H1 (cell line): Measurements from ENCODE around the gene TSPAN5. TPM values are rescaled to one million over a fixed set of nuclear protein-coding genes. Genes with fewer than 3 reads are reported as not detected.

Experiments used
- CTCF ChIA-PET: fragments of 300-600 bp; sonication (Branson Sonifier 250); formaldehyde crosslinking; loops from one replicate; lab custom pipeline; 2021; ENCODE audit not compliant: partially characterized antibody; lab: Charles Lee
- POLR2A ChIA-PET: fragments of 300-600 bp; sonication (Branson Sonifier 250); formaldehyde crosslinking; loops from one replicate; lab custom pipeline; 2021; ENCODE audit warnings: inconsistent platforms; ENCODE audit not compliant: partially characterized antibody; lab: Charles Lee
- DNase-seq, 2 experiments: peaks; one replicate each; pipeline versions ENCODE4 v3.0.0 to v3.0.0-alpha.2; 2010 to 2022; ENCODE audit warnings: low spot score in 2 of 2, low read depth in 1 of 2, mixed read lengths in 1 of 2
- FAIRE-seq: peaks from 2 replicates; lab custom pipeline; 2011; peaks lifted over from hg19 to GRCh38; lab: Jason Lieb, UNC
- H2AFZ ChIP-seq: 2 replicates; pipeline ENCODE4 v1.8.1; 2012; ENCODE audit warnings: low read length, inconsistent platforms
- H2AK5ac ChIP-seq: 2 replicates; pipeline ENCODE4 v1.6.1; 2013; ENCODE audit warnings: low read depth, low read length
- H2BK120ac ChIP-seq: replicated peaks from 2 replicates; pipeline ENCODE3; 2013; ENCODE audit warnings: low read depth, low read length, inconsistent platforms
- H2BK12ac ChIP-seq: 2 replicates; pipeline ENCODE4 v1.6.1; 2013; ENCODE audit warnings: low read depth, low read length
- H2BK15ac ChIP-seq: 2 replicates; pipeline ENCODE4 v1.6.1; 2013; ENCODE audit warnings: low read length
- H2BK20ac ChIP-seq: 2 replicates; pipeline ENCODE4 v1.6.1; 2013; ENCODE audit warnings: low read length
- H2BK5ac ChIP-seq: 2 replicates; pipeline ENCODE4 v1.6.1; 2013; ENCODE audit warnings: low read depth, low read length
- H3K14ac ChIP-seq: 2 replicates; pipeline ENCODE4 v1.6.1; 2013; ENCODE audit warnings: inconsistent platforms; ENCODE audit not compliant: insufficient read length
- H3K18ac ChIP-seq: 2 replicates; pipeline ENCODE4 v1.6.1; 2013; ENCODE audit warnings: low read length; ENCODE audit errors: extremely low read depth
- H3K23ac ChIP-seq: 2 replicates; pipeline ENCODE4 v1.6.1; 2013; ENCODE audit warnings: inconsistent platforms; ENCODE audit not compliant: insufficient read length
- H3K23me2 ChIP-seq: 2 replicates; pipeline ENCODE4 v1.6.1; 2013; ENCODE audit warnings: low read depth, low read length
- H3K27ac ChIP-seq: 2 replicates; pipeline ENCODE4 v1.6.1; 2011; ENCODE audit warnings: low read depth, low read length, inconsistent platforms
- H3K27me3 ChIP-seq, 4 experiments: replicated peaks in 1 of 4; 1 replicate in 1 of 4; 2 replicates in 3 of 4; pipeline versions ENCODE4 v1.6.1 to v1.8.1; 2011 to 2013; ENCODE audit warnings: low read length in 3 of 4, mild to moderate bottlenecking in 3 of 4, inconsistent platforms in 2 of 4, mixed read lengths in 2 of 4, moderate library complexity in 1 of 4; ENCODE audit not compliant: control insufficient read depth in 3 of 4, insufficient read depth in 3 of 4; ENCODE audit errors: extremely low read depth in 1 of 4
- H3K36me3 ChIP-seq, 4 experiments: 2 replicates each; pipeline versions ENCODE4 v1.6.1 to v1.8.1; 2011 to 2013; ENCODE audit warnings: mild to moderate bottlenecking in 4 of 4, low read length in 3 of 4, moderate library complexity in 2 of 4, control low read depth in 1 of 4, inconsistent platforms in 1 of 4; ENCODE audit not compliant: insufficient read depth in 4 of 4, control insufficient read depth in 2 of 4
- H3K4ac ChIP-seq: replicated peaks from 2 replicates; pipeline ENCODE3; 2013; ENCODE audit warnings: low read length, low read depth, mixed read lengths, inconsistent platforms; ENCODE audit not compliant: insufficient read length
- H3K4me1 ChIP-seq, 4 experiments: replicated peaks in 1 of 4; 1 replicate in 1 of 4; 2 replicates in 3 of 4; pipeline versions ENCODE4 v1.6.1 to v1.8.1; 2011 to 2013; ENCODE audit warnings: low read length in 3 of 4, inconsistent platforms in 2 of 4, mixed read lengths in 1 of 4; ENCODE audit not compliant: insufficient read depth in 4 of 4, control insufficient read depth in 3 of 4
- H3K4me2 ChIP-seq, 2 experiments: 2 replicates each; pipeline versions ENCODE4 v1.6.1 to v1.8.1; 2011 to 2013; ENCODE audit warnings: low read depth in 2 of 2, low read length in 2 of 2, control low read depth in 1 of 2, inconsistent platforms in 1 of 2, mild to moderate bottlenecking in 1 of 2; ENCODE audit not compliant: insufficient read depth in 1 of 2
- H3K4me3 ChIP-seq, 4 experiments: fragments of 200-600, 300-600 bp in 1 of 4; sonication (generic), shearing (Covaris generic), sonication (Bioruptor Twin) in 1 of 4; 2 replicates each; pipeline versions ENCODE4 v1.5.1 to v1.8.1; 2011 to 2016; ENCODE audit warnings: low read length in 4 of 4, low read depth in 3 of 4, control low read depth in 2 of 4, inconsistent platforms in 2 of 4, mild to moderate bottlenecking in 2 of 4, mixed read lengths in 1 of 4, moderate library complexity in 1 of 4; ENCODE audit not compliant: insufficient read depth in 2 of 4; ENCODE audit errors: extremely low read depth in 1 of 4
- H3K56ac ChIP-seq: replicated peaks from 2 replicates; pipeline ENCODE3; 2013; ENCODE audit warnings: low read depth, mild to moderate bottlenecking, mixed read lengths, low read length, inconsistent platforms; ENCODE audit not compliant: insufficient read length
- H3K79me1 ChIP-seq: 2 replicates; pipeline ENCODE4 v1.6.1; 2013; ENCODE audit warnings: low read depth, low read length, control low read depth
- H3K79me2 ChIP-seq, 2 experiments: 2 replicates each; pipeline versions ENCODE4 v1.6.1 to v1.8.1; 2012 to 2013; ENCODE audit warnings: low read length in 2 of 2, mild to moderate bottlenecking in 2 of 2, inconsistent platforms in 1 of 2; ENCODE audit not compliant: insufficient read depth in 2 of 2, control insufficient read depth in 1 of 2
- H3K9ac ChIP-seq, 4 experiments: replicated peaks in 1 of 4; 1 replicate in 1 of 4; 2 replicates in 3 of 4; pipeline versions ENCODE4 v1.6.1 to v1.8.1; 2011 to 2013; ENCODE audit warnings: low read depth in 3 of 4, low read length in 3 of 4, control low read depth in 2 of 4, mild to moderate bottlenecking in 2 of 4, moderate library complexity in 2 of 4, inconsistent platforms in 1 of 4; ENCODE audit errors: extremely low read depth in 1 of 4
- H3K9me3 ChIP-seq, 2 experiments: 2 replicates each; pipeline versions ENCODE4 v1.6.1 to v1.8.1; 2012 to 2013; ENCODE audit warnings: mild to moderate bottlenecking in 2 of 2, moderate library complexity in 2 of 2, control low read depth in 1 of 2, inconsistent platforms in 1 of 2, low read depth in 1 of 2, low read length in 1 of 2, mixed read lengths in 1 of 2; ENCODE audit not compliant: insufficient read depth in 2 of 2
- H4K20me1 ChIP-seq, 2 experiments: replicated peaks in 1 of 2; 2 replicates each; pipeline versions ENCODE3 to v1.8.1; 2011 to 2013; ENCODE audit warnings: inconsistent platforms in 2 of 2, low read length in 2 of 2, mild to moderate bottlenecking in 1 of 2; ENCODE audit not compliant: insufficient read depth in 2 of 2, control insufficient read depth in 1 of 2
- H4K5ac ChIP-seq: 2 replicates; pipeline ENCODE4 v1.6.1; 2013; ENCODE audit warnings: low read length, low read depth, mixed read lengths, inconsistent platforms; ENCODE audit not compliant: insufficient read length
- H4K8ac ChIP-seq: 2 replicates; pipeline ENCODE4 v1.8.0; 2013; ENCODE audit warnings: mild to moderate bottlenecking, moderate library complexity, low read length, inconsistent platforms; ENCODE audit not compliant: insufficient read depth; ENCODE audit errors: extremely low read depth
- H4K91ac ChIP-seq: replicated peaks from 2 replicates; pipeline ENCODE3; 2013; ENCODE audit warnings: low read length, mixed read lengths, inconsistent platforms; ENCODE audit not compliant: insufficient read length
- ASH2L ChIP-seq: fragments of 200-600, 300-600 bp; sonication (generic); IDR thresholded peaks from one replicate; pipeline ENCODE4 v1.7.1; 2017; ENCODE audit warnings: low read length
- ATF2 ChIP-seq: IDR thresholded peaks from 2 replicates; pipeline ENCODE4 v1.6.1; 2012; ENCODE audit warnings: low read length, inconsistent platforms
- BACH1 ChIP-seq: IDR thresholded peaks from 2 replicates; pipeline ENCODE4 v1.6.1; 2012; ENCODE audit warnings: low read length, improper control_type of control experiment
- MAX ChIP-seq: IDR thresholded peaks from 2 replicates; pipeline ENCODE4 v1.6.1; 2012; ENCODE audit warnings: inconsistent platforms
- SUZ12 ChIP-seq: fragments of 200-600 bp; sonication (generic); IDR thresholded peaks from 2 replicates; pipeline ENCODE4 v1.6.1; 2012; ENCODE audit warnings: mild to moderate bottlenecking, inconsistent platforms, low read length, moderate library complexity, mixed read lengths
- TAF1 ChIP-seq: IDR thresholded peaks from 2 replicates; pipeline ENCODE4 v1.6.1; 2011; ENCODE audit warnings: mild to moderate bottlenecking, low read depth, low read length
- TCF12 ChIP-seq: IDR thresholded peaks from 2 replicates; pipeline ENCODE4 v1.6.1; 2011; ENCODE audit warnings: low read depth, mild to moderate bottlenecking, low read length
- YY1 ChIP-seq: IDR thresholded peaks from 2 replicates; pipeline ENCODE4 v1.6.1; 2011; ENCODE audit warnings: low read depth, mild to moderate bottlenecking, low read length
- WGBS, 2 experiments: shearing (Covaris generic) in 1 of 2; methylation state at CpG; one replicate each; pipeline versions ENCODE4 v1.1.6 to v1.1.7; 2013 to 2015; ENCODE audit warnings: low lambda C conversion rate in 2 of 2, mixed read lengths in 2 of 2, inconsistent platforms in 1 of 2, low coverage in 1 of 2, missing lambda C conversion rate in 1 of 2; ENCODE audit not compliant: insufficient replicate concordance in 2 of 2, insufficient coverage in 1 of 2, insufficient read length in 1 of 2; ENCODE audit errors: extremely low coverage in 1 of 2, missing lambda C conversion rate in 1 of 2; 5-methylcytosine and 5-hydroxymethylcytosine counted together
- polyA plus RNA-seq, 7 experiments: library from polyadenylated mRNA; depleted of rRNA in 3 of 7; stranded (reverse) in 5 of 7; unstranded in 2 of 7; fragments of >200 nt in 5 of 7; fragments of 200-250 nt in 2 of 7; gene quantifications; 1 replicate in 5 of 7; 2 replicates in 1 of 7; 4 replicates in 1 of 7; pipeline versions ENCODE4 v1.2.1 to v1.2.3, GENCODE V29; 2011 to 2013; ENCODE audit warnings: missing spikeins in 2 of 7, mixed read lengths in 2 of 7
- total RNA-seq: library from RNA; stranded (reverse); fragmentation: NEBNext Ultra II Directional; extraction: Animal tissue kit (Norgen Biotek cat#: 25700); gene quantifications from 2 replicates; pipeline ENCODE4 v1.2.1, GENCODE V29; 2021

TSPAN5 gene
- total and polyA plus RNA-seq, 2 of the 8 experiments (the other 6 are each of a cell fraction or from before 2014, with no cell fraction given): 17.6 to 21.2 TPM

GRCh38 chr4:98536631-98537030, 121.8 kb downstream of the TSPAN5 start:
- no peaks in the 10 kb centered on the region for H4K20me1 ChIP-seq
- H3K14ac ChIP-seq: no peak overlapping the region
- FAIRE-seq (no peak), DNase-seq (peak in 1 of 2 experiments; percentile 73)
- 0 out of 7 replicates have a peak overlapping the region, but pooled peaks of 1 of the 4 experiments have one; percentile 4 for H3K9ac ChIP-seq
- H4K8ac ChIP-seq: peak overlapping the region; percentile 65; the same call in 1 of the 2 replicates
- no peak overlapping the region for H3K18ac ChIP-seq
- no peak overlapping the region for H3K4ac ChIP-seq
- CTCF ChIA-PET: interaction anchor here (0.9 to 1.3 kb wide), 5 partner anchors 8 to 458 kb away, joined by 3 read pairs; partner anchors contain the start of gene METAP1
- H3K9me3 ChIP-seq: no peaks in the 10 kb centered on the region; a peak in 1 of 4 replicates
- no peak overlapping the region for H2AK5ac ChIP-seq
- POLR2A ChIA-PET: interaction anchor here (1.1 to 1.8 kb wide), 5 partner anchors 9 to 460 kb away, joined by 3 to 6 read pairs (median 3); no protein-coding TSS in a partner anchor
- H3K23me2 ChIP-seq: no peaks in the 10 kb centered on the region
- H3K4me2 ChIP-seq: peak overlapping the region; percentile 21; a peak in 3 of 4 replicates
- no peak overlapping the region for H4K5ac ChIP-seq
- no peaks in the 10 kb centered on the region for H3K79me2 ChIP-seq
- TF ChIP-seq TAF1: 0 out of 2 replicates have a peak, but pooled peaks have one; percentile 27
- TF ChIP-seq ATF2: no peak
- TF ChIP-seq ASH2L: peak; percentile 51
- peak; percentile 89 for TF ChIP-seq YY1
- 0 out of 2 replicates have a peak, but pooled peaks have one; percentile 47 for TF ChIP-seq TCF12
- peak; percentile 48; the same call in 1 of the 2 replicates for TF ChIP-seq MAX
- TF ChIP-seq SUZ12: no peak
- TF ChIP-seq BACH1: no peak
- no peaks in the 10 kb centered on the region for H3K36me3 ChIP-seq
- H3K27me3 ChIP-seq: no peaks in the 10 kb centered on the region
- H2BK120ac ChIP-seq: no peak overlapping the region
- H4K91ac ChIP-seq: no peak overlapping the region
- no peak overlapping the region for H2BK12ac ChIP-seq
- H2AFZ ChIP-seq: no peak overlapping the region
- H3K27ac ChIP-seq: no peak overlapping the region; the same call in 1 of the 2 replicates
- no peak overlapping the region for H3K23ac ChIP-seq
- H3K79me1 ChIP-seq: no peaks in the 10 kb centered on the region; the same call in 1 of the 2 replicates
- H2BK15ac ChIP-seq: no peak overlapping the region
- no peak overlapping the region for H2BK20ac ChIP-seq
- WGBS, 2 experiments: 84% methylated on average over 10 of the region's 11 CpGs; no CpG with 5 or more reads in 1 of the 2 experiments
- no peak overlapping the region for H3K4me3 ChIP-seq
- H2BK5ac ChIP-seq: no peak overlapping the region; the same call in 1 of the 2 replicates
- no peak overlapping the region for H3K56ac ChIP-seq
- peaks cover 0 to 12% (median 5%) of the 10 kb centered on the region in 4 experiments; a peak in 6 of 7 replicates for H3K4me1 ChIP-seq
